ENCODE results near the gene LILRB4. TPM values are rescaled to one million over a fixed set of nuclear protein-coding genes. Genes with fewer than 3 reads are reported as not detected.
"Not testable (repeated sequence)": the region's sequence is repeated elsewhere in the genome, so short reads cannot be mapped to it uniquely, and the experiment has no call there.

The LILRB4 gene
- total RNA-seq, 1 experiment from 2014 or later, result not detected

DNA sequence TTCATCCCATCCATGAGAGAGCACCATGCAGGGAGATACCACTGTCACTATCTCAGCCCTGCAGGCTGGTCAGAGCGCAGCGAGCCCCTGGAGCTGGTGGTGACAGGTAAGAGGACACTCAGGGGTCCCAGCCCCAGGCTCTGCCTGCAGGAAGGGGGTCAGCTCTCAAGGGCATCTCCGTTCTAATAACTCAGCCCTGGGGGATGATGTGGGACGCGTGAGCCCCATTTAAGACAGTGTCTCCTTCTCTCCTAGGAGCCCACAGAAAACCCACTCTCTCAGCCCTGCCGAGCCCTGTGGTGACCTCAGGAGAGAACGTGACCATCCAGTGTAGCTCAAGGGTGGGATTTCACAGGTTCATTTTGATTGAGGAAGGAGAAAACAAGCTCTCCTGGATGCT is 46.0 kb downstream of the LILRB4 start:
- no peaks in the 10 kb centered on the region for H3K36me3 ChIP-seq (ENCODE audit: insufficient read depth, low read length, poor library complexity, severe bottlenecking)

DNA sequence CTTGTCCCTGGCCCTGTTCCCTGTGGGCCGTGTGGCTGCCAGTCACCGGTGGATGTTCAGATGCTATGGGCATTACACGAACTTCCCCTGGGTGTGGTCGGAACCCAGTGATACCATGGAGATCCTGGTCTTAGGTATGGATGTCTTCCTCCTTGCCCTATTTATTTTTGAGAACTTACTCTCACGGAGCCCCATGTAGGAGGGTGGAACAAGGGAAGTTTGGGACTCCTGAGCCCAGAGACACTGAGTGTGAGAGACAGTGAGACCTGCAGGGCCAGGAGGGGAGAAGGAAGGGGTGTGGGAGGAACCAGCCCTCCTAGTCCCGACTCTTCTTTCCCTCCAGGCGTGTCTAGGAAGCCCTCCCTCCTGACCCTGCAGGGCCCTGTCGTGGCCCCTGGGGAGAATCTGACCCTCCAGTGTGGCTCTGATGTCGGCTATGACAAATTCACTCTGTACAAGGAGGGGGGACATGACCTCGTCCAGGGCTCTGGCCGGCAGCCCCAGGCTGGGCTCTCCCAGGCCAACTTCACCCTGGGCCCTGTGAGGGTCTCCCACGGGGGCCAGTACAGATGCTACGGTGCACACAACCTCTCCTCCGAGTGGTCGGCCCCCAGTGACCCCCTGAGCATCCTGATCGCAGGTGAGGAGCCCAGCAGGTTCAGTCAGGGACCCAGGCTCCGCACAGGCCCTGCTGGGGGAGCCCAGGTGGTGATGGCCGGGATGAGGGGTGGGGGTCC is 46.6 kb downstream of the LILRB4 start:
- CTCF ChIA-PET, result no interaction called here
- Histone ChIP-seq H3K27me3 (replicated peaks; ENCODE audit: insufficient read depth, low read depth, low read length, poor library complexity) (peaks cover 3% of the 10 kb centered on the region), H3K36me3 (ENCODE audit: insufficient read depth, low read length, poor library complexity, severe bottlenecking) (no peaks in the 10 kb centered on the region), H3K9me3 (ENCODE audit: low read depth, low read length, poor library complexity, severe bottlenecking) (no peaks in the 10 kb centered on the region), H3K4me1 (ENCODE audit: insufficient read depth, low read length, poor library complexity, severe bottlenecking) (no peaks in the 10 kb centered on the region), H3K27ac (ENCODE audit: low read depth, low read length, poor library complexity, severe bottlenecking) (no peak overlapping the region), H3K4me3 (ENCODE audit: low read depth, low read length, poor library complexity, severe bottlenecking) (no peak overlapping the region)
- TF ChIP-seq EZH2 (IDR thresholded peaks at IDR 0.05; ENCODE audit: borderline replicate concordance, low read depth, low read length, poor library complexity, severe bottlenecking) (no peak), CTCF (conservative IDR thresholded peaks at IDR 0.05; ENCODE audit: low read depth, low read length) (no peak)
- POLR2A ChIA-PET (ENCODE audit: low non-redundant PET), result no interaction called here
- intact Hi-C loops (cut with micrococcal nuclease; ENCODE audit: unreplicated experiment), result no loop called here
- DNase-seq (ENCODE audit: low spot score), result no peak
- BruUV-seq (replicated peaks), result no TSS peak

More for the DNA sequence above, 46.0 kb downstream of the LILRB4 start:
- Histone ChIP-seq H3K4me1 (ENCODE audit: insufficient read depth, low read length, poor library complexity, severe bottlenecking) (no peaks in the 10 kb centered on the region), H3K9me3 (ENCODE audit: low read depth, low read length, poor library complexity, severe bottlenecking) (no peaks in the 10 kb centered on the region), H3K27ac (ENCODE audit: low read depth, low read length, poor library complexity, severe bottlenecking) (no peak overlapping the region), H3K27me3 (replicated peaks; ENCODE audit: insufficient read depth, low read depth, low read length, poor library complexity) (peaks cover 3% of the 10 kb centered on the region), H3K4me3 (ENCODE audit: low read depth, low read length, poor library complexity, severe bottlenecking) (no peak overlapping the region)
- TF ChIP-seq EZH2 (IDR thresholded peaks at IDR 0.05; ENCODE audit: borderline replicate concordance, low read depth, low read length, poor library complexity, severe bottlenecking), result no peak
- TF ChIP-seq CTCF (conservative IDR thresholded peaks at IDR 0.05; ENCODE audit: low read depth, low read length), result no peak
- intact Hi-C loops (cut with micrococcal nuclease; ENCODE audit: unreplicated experiment), result no loop called here
- ChIA-PET POLR2A (ENCODE audit: low non-redundant PET) (no interaction called here), CTCF (no interaction called here)
- no TSS peak for BruUV-seq (replicated peaks)
- DNase-seq (ENCODE audit: low spot score), result no peak

DNA sequence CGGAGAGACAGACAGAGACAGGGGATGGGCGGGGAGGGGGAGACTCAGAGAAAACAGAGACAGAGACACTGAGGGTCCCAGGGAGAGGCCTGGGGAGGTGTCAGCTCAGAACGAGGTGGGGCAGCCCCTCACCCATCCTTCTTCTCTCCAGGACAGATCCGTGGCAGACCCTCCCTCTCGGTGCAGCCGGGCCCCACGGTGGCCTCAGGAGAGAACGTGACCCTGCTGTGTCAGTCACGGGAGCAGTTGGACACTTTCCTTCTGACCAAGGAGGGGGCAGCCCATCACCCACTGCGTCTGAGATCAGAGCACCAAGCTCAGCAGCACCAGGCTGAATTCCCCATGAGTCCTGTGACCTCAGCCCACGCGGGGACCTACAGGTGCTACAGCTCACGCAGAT is 47.2 kb downstream of the LILRB4 start:
- CTCF ChIA-PET; H3K9me3 ChIP-seq (ENCODE audit: low read depth, low read length, poor library complexity, severe bottlenecking); DNase-seq (ENCODE audit: low spot score); H3K27ac ChIP-seq (ENCODE audit: low read depth, low read length, poor library complexity, severe bottlenecking); H3K4me1 ChIP-seq (ENCODE audit: insufficient read depth, low read length, poor library complexity, severe bottlenecking); BruUV-seq (replicated peaks); intact Hi-C loops (cut with micrococcal nuclease; ENCODE audit: unreplicated experiment); POLR2A ChIA-PET (ENCODE audit: low non-redundant PET); H3K36me3 ChIP-seq (ENCODE audit: insufficient read depth, low read length, poor library complexity, severe bottlenecking); H3K27me3 ChIP-seq (replicated peaks; ENCODE audit: insufficient read depth, low read depth, low read length, poor library complexity); H3K4me3 ChIP-seq (ENCODE audit: low read depth, low read length, poor library complexity, severe bottlenecking): not testable (repeated sequence)

Small RNAs within 50 kb of the gene (microRNA-seq; reads per million reads assigned to microRNA genes)
- gene MIR8061, result not detected

Other genes with a start within 250 kb of the LILRB4 start
- gene TTYH1, start 247.5 kb upstream of the LILRB4 start, total RNA-seq (2021), result 3.0 and 3.2 TPM in 2 replicates
- gene LENG8, start 213.8 kb upstream of the LILRB4 start, total RNA-seq (2021), result 129 and 149 TPM in 2 replicates
- 4.2 and 4.3 TPM in 2 replicates for gene LENG9, start 199.2 kb upstream of the LILRB4 start, total RNA-seq (2021)
- 111 and 119 TPM in 2 replicates for gene CDC42EP5, start 189.7 kb upstream of the LILRB4 start, total RNA-seq (2021)
- not detected in 2 replicates for gene LAIR2, start 160.2 kb upstream of the LILRB4 start, total RNA-seq (2021)
- gene LILRA2, start 89.2 kb upstream of the LILRB4 start, total RNA-seq (2021), result not detected in 2 replicates
- not detected in 2 replicates for gene LILRA1, start 69.4 kb upstream of the LILRB4 start, total RNA-seq (2021)
- gene LILRB1, start 32.5 kb upstream of the LILRB4 start, total RNA-seq (2021), result not detected in 2 replicates
- gene KIR3DL3, start 61.5 kb downstream of the LILRB4 start, total RNA-seq (2021), result not detected in 2 replicates
- gene KIR2DL3, start 75.5 kb downstream of the LILRB4 start, total RNA-seq (2021), result not detected in 2 replicates
- not detected in 2 replicates for gene KIR2DL1, start 106.8 kb downstream of the LILRB4 start, total RNA-seq (2021)
- gene KIR2DL4, start 140.6 kb downstream of the LILRB4 start, total RNA-seq (2021), result not detected in 2 replicates
- not detected in 2 replicates for gene KIR3DL1, start 153.5 kb downstream of the LILRB4 start, total RNA-seq (2021)
- gene KIR2DS4, start 169.7 kb downstream of the LILRB4 start, total RNA-seq (2021), result not detected in 2 replicates
- not detected in 2 replicates for gene KIR3DL2, start 187.5 kb downstream of the LILRB4 start, total RNA-seq (2021)
- gene FCAR, start 211.2 kb downstream of the LILRB4 start, total RNA-seq (2021), result not detected in 2 replicates
- gene NCR1, start 243.2 kb downstream of the LILRB4 start, total RNA-seq (2021), result not detected in 2 replicates

All from A673 (cell line).